Neural cell (in vitro differentiated cells): ENCODE results near the gene GPRC5A. TPM values are rescaled to one million over a fixed set of nuclear protein-coding genes. Genes with fewer than 3 reads are reported as not detected.

Experiments used
- H2AFZ ChIP-seq: fragments of 200-600, 300-800 bp; sonication (generic), shearing (Covaris generic); 2 replicates; pipeline ENCODE4 v1.6.0; 2014; ENCODE audit warnings: low read depth, mild to moderate bottlenecking, antibody characterized with exemption, low read length, moderate library complexity
- H3F3A ChIP-seq: fragments of 200-600 bp; shearing (Covaris generic); 2 replicates; pipeline ENCODE4 v1.6.1; 2016; ENCODE audit warnings: mild to moderate bottlenecking, moderate library complexity, mixed read lengths, antibody characterized with exemption, low read length; ENCODE audit not compliant: insufficient read depth, poor library complexity, severe bottlenecking
- H3K27ac ChIP-seq: fragments of 200-600, 300-800 bp; sonication (generic), shearing (Covaris generic); 2 replicates; pipeline ENCODE4 v1.5.1; 2014; ENCODE audit warnings: mild to moderate bottlenecking, low read length, moderate library complexity
- H3K27me3 ChIP-seq: fragments of 300-800, 200-600 bp; sonication (generic), shearing (Covaris generic); 2 replicates; pipeline ENCODE4 v1.6.0; 2014; ENCODE audit warnings: mild to moderate bottlenecking, low read depth, low read length, moderate library complexity; ENCODE audit not compliant: insufficient read depth
- H3K36me3 ChIP-seq: fragments of 300-800, 200-600 bp; sonication (generic), shearing (Covaris generic); 2 replicates; pipeline ENCODE4 v1.5.1; 2014; ENCODE audit warnings: mild to moderate bottlenecking, antibody characterized with exemption, low read length, moderate library complexity; ENCODE audit not compliant: insufficient read depth
- H3K4me2 ChIP-seq: fragments of 300-800, 200-600 bp; sonication (generic), shearing (Covaris generic); 2 replicates; pipeline ENCODE4 v1.6.0; 2014; ENCODE audit warnings: mild to moderate bottlenecking, low read length
- H3K4me3 ChIP-seq: fragments of 300-800, 200-600 bp; sonication (generic), shearing (Covaris generic); 2 replicates; pipeline ENCODE4 v1.5.1; 2014; ENCODE audit warnings: mild to moderate bottlenecking, low read length, moderate library complexity
- H3K79me2 ChIP-seq: fragments of 200-600 bp; shearing (Covaris generic); replicated peaks from 2 replicates; pipeline ENCODE4 v1.6.0; 2014; ENCODE audit warnings: mild to moderate bottlenecking, low read length, moderate library complexity; ENCODE audit not compliant: insufficient read depth
- H3K9ac ChIP-seq: fragments of 300-800, 200-600 bp; sonication (generic), shearing (Covaris generic); 2 replicates; pipeline ENCODE4 v1.6.1; 2016; ENCODE audit warnings: mild to moderate bottlenecking, low read length, mixed read lengths
- H3K9me2 ChIP-seq: fragments of 200-600 bp; shearing (Covaris generic); 2 replicates; pipeline ENCODE4 v1.6.1; 2016; ENCODE audit warnings: mild to moderate bottlenecking, low read length, mixed read lengths; ENCODE audit not compliant: insufficient read depth
- H3K9me3 ChIP-seq: fragments of 200-600, 300-800 bp; sonication (generic), shearing (Covaris generic); 2 replicates; pipeline ENCODE4 v1.6.1; 2016; ENCODE audit warnings: mild to moderate bottlenecking, mixed run types, low read length, moderate library complexity, mixed read lengths
- H4K20me1 ChIP-seq: fragments of 200-600 bp; shearing (Covaris generic); 2 replicates; pipeline ENCODE4 v1.6.1; 2016; ENCODE audit warnings: mild to moderate bottlenecking, mixed run types; ENCODE audit not compliant: insufficient read depth
- CTCF ChIP-seq: fragments of 450-650 bp; IDR thresholded peaks from 2 replicates; pipeline ENCODE4 v1.5.1; 2014; ENCODE audit warnings: antibody characterized with exemption, mild to moderate bottlenecking, moderate library complexity; ENCODE audit not compliant: poor library complexity, severe bottlenecking
- EP300 ChIP-seq: fragments of 450-650 bp; conservative IDR thresholded peaks from 2 replicates; pipeline ENCODE4 v1.6.1; 2014; ENCODE audit warnings: antibody characterized with exemption, mild to moderate bottlenecking, moderate library complexity; ENCODE audit not compliant: poor library complexity, severe bottlenecking
- EZH2 ChIP-seq: fragments of 200-600, 300-800 bp; shearing (Covaris generic), sonication (generic); IDR thresholded peaks from 2 replicates; pipeline ENCODE4 v1.6.1; 2014; ENCODE audit warnings: antibody characterized with exemption, low read length, borderline replicate concordance, mild to moderate bottlenecking; ENCODE audit not compliant: insufficient read depth, poor library complexity, severe bottlenecking
- MXI1 ChIP-seq: fragments of 450-650 bp; conservative IDR thresholded peaks from 2 replicates; pipeline ENCODE4 v1.6.1; 2014; ENCODE audit warnings: antibody characterized with exemption, mild to moderate bottlenecking; ENCODE audit not compliant: poor library complexity, severe bottlenecking
- POLR2AphosphoS5 ChIP-seq: IDR thresholded peaks from 2 replicates; pipeline ENCODE4 v1.6.1; 2012
- RAD21 ChIP-seq: fragments of 450-650 bp; conservative IDR thresholded peaks from 2 replicates; pipeline ENCODE4 v1.6.1; 2014; ENCODE audit warnings: antibody characterized with exemption, mild to moderate bottlenecking, moderate library complexity
- SMC3 ChIP-seq: fragments of 450-650 bp; conservative IDR thresholded peaks from 2 replicates; pipeline ENCODE4 v1.6.1; 2014; ENCODE audit warnings: antibody characterized with exemption, mild to moderate bottlenecking, moderate library complexity; ENCODE audit not compliant: poor library complexity
- TAF1 ChIP-seq: IDR thresholded peaks from 2 replicates; pipeline ENCODE4 v1.6.1; 2012; ENCODE audit warnings: low read depth
- polyA plus RNA-seq: library from polyadenylated mRNA; depleted of rRNA; stranded (reverse); fragments of >200 nt; gene quantifications from 2 replicates; pipeline ENCODE4 v1.2.3, GENCODE V29; 2014
- TF ChIP-seq, protein P1 (sequence below): IDR thresholded peaks from 2 replicates; pipeline ENCODE4 v1.6.1; 2012; ENCODE audit warnings: borderline replicate concordance

GPRC5A gene
- polyA plus RNA-seq, 1 donor from 2014 or later, result 0.09 TPM

GRCh38 chr12:12954878-12955625 is 63.7 kb downstream of the GPRC5A start:
- Histone ChIP-seq H3K9me2 (no peaks in the 10 kb centered on the region), H3K27me3 (no peaks in the 10 kb centered on the region), H2AFZ (no peak overlapping the region), H3K36me3 (no peaks in the 10 kb centered on the region), H3K27ac (no peak overlapping the region), H3F3A (no peaks in the 10 kb centered on the region), H3K9ac (no peak overlapping the region), H3K79me2 (no peaks in the 10 kb centered on the region), H3K4me3 (no peak overlapping the region), H3K4me2 (no peak overlapping the region), H3K9me3 (no peaks in the 10 kb centered on the region), H4K20me1 (no peaks in the 10 kb centered on the region)
- TF ChIP-seq MXI1, result no peak
- no peak for TF ChIP-seq TAF1
- no peak for TF ChIP-seq EP300
- TF ChIP-seq, protein P1, sequence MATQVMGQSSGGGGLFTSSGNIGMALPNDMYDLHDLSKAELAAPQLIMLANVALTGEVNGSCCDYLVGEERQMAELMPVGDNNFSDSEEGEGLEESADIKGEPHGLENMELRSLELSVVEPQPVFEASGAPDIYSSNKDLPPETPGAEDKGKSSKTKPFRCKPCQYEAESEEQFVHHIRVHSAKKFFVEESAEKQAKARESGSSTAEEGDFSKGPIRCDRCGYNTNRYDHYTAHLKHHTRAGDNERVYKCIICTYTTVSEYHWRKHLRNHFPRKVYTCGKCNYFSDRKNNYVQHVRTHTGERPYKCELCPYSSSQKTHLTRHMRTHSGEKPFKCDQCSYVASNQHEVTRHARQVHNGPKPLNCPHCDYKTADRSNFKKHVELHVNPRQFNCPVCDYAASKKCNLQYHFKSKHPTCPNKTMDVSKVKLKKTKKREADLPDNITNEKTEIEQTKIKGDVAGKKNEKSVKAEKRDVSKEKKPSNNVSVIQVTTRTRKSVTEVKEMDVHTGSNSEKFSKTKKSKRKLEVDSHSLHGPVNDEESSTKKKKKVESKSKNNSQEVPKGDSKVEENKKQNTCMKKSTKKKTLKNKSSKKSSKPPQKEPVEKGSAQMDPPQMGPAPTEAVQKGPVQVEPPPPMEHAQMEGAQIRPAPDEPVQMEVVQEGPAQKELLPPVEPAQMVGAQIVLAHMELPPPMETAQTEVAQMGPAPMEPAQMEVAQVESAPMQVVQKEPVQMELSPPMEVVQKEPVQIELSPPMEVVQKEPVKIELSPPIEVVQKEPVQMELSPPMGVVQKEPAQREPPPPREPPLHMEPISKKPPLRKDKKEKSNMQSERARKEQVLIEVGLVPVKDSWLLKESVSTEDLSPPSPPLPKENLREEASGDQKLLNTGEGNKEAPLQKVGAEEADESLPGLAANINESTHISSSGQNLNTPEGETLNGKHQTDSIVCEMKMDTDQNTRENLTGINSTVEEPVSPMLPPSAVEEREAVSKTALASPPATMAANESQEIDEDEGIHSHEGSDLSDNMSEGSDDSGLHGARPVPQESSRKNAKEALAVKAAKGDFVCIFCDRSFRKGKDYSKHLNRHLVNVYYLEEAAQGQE, result no peak
- TF ChIP-seq CTCF, result no peak
- TF ChIP-seq POLR2AphosphoS5, result no peak
- TF ChIP-seq EZH2, result no peak
- no peak for TF ChIP-seq SMC3
- TF ChIP-seq RAD21, result no peak

DNA sequence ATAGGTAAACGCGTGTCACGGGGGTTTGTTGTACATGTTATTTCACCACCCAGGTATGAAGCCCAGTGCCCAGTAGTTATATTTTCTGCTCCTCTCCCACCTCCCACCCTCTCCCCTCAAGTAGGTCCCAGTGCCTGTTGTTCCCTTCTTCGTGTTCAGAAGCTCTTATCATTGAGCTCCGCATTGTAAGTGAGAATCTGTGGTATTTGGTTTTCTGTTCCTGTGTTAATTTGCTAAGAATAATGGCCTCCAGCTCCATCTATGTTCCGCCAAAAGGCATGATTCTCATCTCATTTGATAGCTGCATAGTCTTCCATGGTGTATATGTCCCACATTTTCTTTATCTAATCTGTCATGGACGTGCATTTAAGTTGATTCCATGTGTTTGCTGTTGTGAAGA is 67.5 kb downstream of the GPRC5A start:
- no peaks in the 10 kb centered on the region for H3F3A ChIP-seq
- no peak overlapping the region for H3K4me3 ChIP-seq
- no peak overlapping the region for H3K9ac ChIP-seq
- H3K36me3 ChIP-seq, result no peaks in the 10 kb centered on the region
- no peaks in the 10 kb centered on the region for H4K20me1 ChIP-seq
- H3K27me3 ChIP-seq, result no peaks in the 10 kb centered on the region
- H3K79me2 ChIP-seq, result no peaks in the 10 kb centered on the region
- H2AFZ ChIP-seq, result no peak overlapping the region
- no peak overlapping the region for H3K4me2 ChIP-seq
- TF ChIP-seq EZH2 (no peak), CTCF (no peak), SMC3 (no peak)
- H3K9me3 ChIP-seq, result no peaks in the 10 kb centered on the region
- no peak overlapping the region for H3K27ac ChIP-seq
- no peaks in the 10 kb centered on the region for H3K9me2 ChIP-seq
